Hepatocyte (in vitro differentiated cells): ENCODE measurements around the gene MB.

Experiments used
- EZH2 ChIP-seq: fragments of 200-600 bp; sonication (generic); IDR thresholded peaks from 2 replicates; pipeline ENCODE4 v1.6.1; 2016; ENCODE audit warnings: antibody characterized with exemption, mild to moderate bottlenecking, borderline replicate concordance
- EZH2phosphoT487 ChIP-seq: fragments of 200-600 bp; sonication (generic); IDR thresholded peaks from one replicate; pipeline ENCODE4 v1.6.1; 2018; ENCODE audit warnings: antibody characterized with exemption, mild to moderate bottlenecking, low read depth, moderate library complexity; ENCODE audit not compliant: unreplicated experiment, severe bottlenecking
- TF ChIP-seq, protein P1 (sequence below): fragments of 200-600 bp; sonication (generic); IDR thresholded peaks from 2 replicates; pipeline ENCODE4 v1.5.1; 2016; ENCODE audit warnings: antibody characterized with exemption, mild to moderate bottlenecking; ENCODE audit not compliant: poor library complexity

DNA sequence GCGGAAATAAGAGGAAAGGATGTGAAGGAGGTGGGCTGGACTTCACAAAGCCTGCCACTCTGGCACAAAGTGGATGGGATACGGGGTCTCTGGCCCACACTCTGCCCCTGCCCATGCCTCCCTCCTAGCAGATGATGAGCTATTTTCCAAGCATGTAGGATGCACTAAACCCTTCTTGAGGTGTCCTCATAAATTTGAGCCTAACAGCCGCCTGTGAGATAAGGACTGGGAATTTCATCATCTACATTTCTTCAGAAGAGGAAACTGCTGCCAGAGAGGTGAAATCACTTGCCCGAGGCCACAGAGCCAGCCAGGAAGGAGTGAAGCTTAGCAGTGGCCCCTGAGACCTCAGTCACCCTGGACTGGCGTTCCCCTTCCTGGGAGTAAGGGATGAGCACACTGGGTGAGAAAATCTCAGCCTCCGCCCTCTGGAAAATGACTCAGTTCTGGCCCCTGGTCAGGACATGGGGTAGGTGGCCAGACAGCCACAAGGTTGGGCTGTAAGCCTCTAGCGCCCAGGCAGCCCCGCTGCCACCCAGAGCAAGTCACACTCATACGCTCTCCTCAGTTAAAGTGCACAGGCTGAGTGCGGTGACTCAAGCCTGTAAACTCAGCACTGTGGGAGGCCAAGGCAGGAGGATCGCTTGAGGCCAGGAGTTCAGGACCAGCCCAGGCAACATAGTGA lies 27.9 kb downstream of the MB start:
- TF ChIP-seq EZH2, result no peak
- TF ChIP-seq, protein P1, sequence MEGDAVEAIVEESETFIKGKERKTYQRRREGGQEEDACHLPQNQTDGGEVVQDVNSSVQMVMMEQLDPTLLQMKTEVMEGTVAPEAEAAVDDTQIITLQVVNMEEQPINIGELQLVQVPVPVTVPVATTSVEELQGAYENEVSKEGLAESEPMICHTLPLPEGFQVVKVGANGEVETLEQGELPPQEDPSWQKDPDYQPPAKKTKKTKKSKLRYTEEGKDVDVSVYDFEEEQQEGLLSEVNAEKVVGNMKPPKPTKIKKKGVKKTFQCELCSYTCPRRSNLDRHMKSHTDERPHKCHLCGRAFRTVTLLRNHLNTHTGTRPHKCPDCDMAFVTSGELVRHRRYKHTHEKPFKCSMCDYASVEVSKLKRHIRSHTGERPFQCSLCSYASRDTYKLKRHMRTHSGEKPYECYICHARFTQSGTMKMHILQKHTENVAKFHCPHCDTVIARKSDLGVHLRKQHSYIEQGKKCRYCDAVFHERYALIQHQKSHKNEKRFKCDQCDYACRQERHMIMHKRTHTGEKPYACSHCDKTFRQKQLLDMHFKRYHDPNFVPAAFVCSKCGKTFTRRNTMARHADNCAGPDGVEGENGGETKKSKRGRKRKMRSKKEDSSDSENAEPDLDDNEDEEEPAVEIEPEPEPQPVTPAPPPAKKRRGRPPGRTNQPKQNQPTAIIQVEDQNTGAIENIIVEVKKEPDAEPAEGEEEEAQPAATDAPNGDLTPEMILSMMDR, result no peak
- no peak for TF ChIP-seq EZH2phosphoT487
